ENCODE measurements around the gene ZNF329.
"Not testable (repeated sequence)": the region's sequence is repeated elsewhere in the genome, so short reads cannot be mapped to it uniquely, and the experiment has no call there.

Gene ZNF329

GRCh38 chr19:58150328-58150921 lies at the start of gene ZNF329:
TSS of gene ZNF329 (minus strand) at chr19:58150789. CDS start at chr19:58129503, 21,286 bp downstream.
- peak; percentile 81 to 96 for DNase-seq

GRCh38 chr19:58196901-58197616 lies 46.5 kb upstream of the ZNF329 start:
- DNase-seq = peak; percentile 35 to 36

GRCh38 chr19:58183817-58184215 lies 33.2 kb upstream of the ZNF329 start:
- peak in 1 of 2 donors; percentile 94 for DNase-seq

- peak; percentile 90 to 93 for DNase-seq
Measured at GRCh38 chr19:58182989-58183816, 32.6 kb upstream of the ZNF329 start, which contains the start of gene ZNF274. TSS of gene ZNF274 (plus strand) at chr19:58183061. CDS start at chr19:58183966, 905 bp downstream.

- peak in 1 of 2 donors; percentile 95 for DNase-seq
Measured at GRCh38 chr19:58182577-58182988, 32.0 kb upstream of the ZNF329 start.

GRCh38 chr19:58181902-58182576 lies 31.4 kb upstream of the ZNF329 start:
- peak; percentile 35 to 54 for DNase-seq

- no peak for DNase-seq
Measured at GRCh38 chr19:58170860-58171259, 20.3 kb upstream of the ZNF329 start.

GRCh38 chr19:58166708-58167280 lies 16.2 kb upstream of the ZNF329 start:
- no peak for DNase-seq

- no peak for DNase-seq
Measured at GRCh38 chr19:58166268-58166667, 15.7 kb upstream of the ZNF329 start.

- no peak for DNase-seq
Measured at GRCh38 chr19:58157045-58157728, 6.6 kb upstream of the ZNF329 start.

- peak; percentile 92 to 96 for DNase-seq
Measured at GRCh38 chr19:58154679-58155648, 4.4 kb upstream of the ZNF329 start.

- DNase-seq = no peak
Measured at GRCh38 chr19:58154287-58154678, 3.7 kb upstream of the ZNF329 start.

GRCh38 chr19:58153386-58153785 lies 2.8 kb upstream of the ZNF329 start:
- no peak for DNase-seq

GRCh38 chr19:58147475-58147874 lies 3.1 kb downstream of the ZNF329 start:
- not testable (repeated sequence) for DNase-seq

- DNase-seq = no peak
Measured at GRCh38 chr19:58145849-58146248, 4.7 kb downstream of the ZNF329 start.

GRCh38 chr19:58134244-58134643 lies 16.3 kb downstream of the ZNF329 start:
- no peak for DNase-seq

- DNase-seq = no peak
Measured at GRCh38 chr19:58129284-58129683, 21.3 kb downstream of the ZNF329 start.

- DNase-seq = no peak
Measured at GRCh38 chr19:58128041-58128685, 22.4 kb downstream of the ZNF329 start.

- no peak for DNase-seq
Measured at GRCh38 chr19:58123354-58123753, 27.2 kb downstream of the ZNF329 start.

Data from inflammatory macrophage treated with lipopolysaccharide for 1 hour (primary cell).